HK-2 (cell line): Measurements from ENCODE around the gene PTPRR.
"Not testable (repeated sequence)": the region's sequence is repeated elsewhere in the genome, so short reads cannot be mapped to it uniquely, and the experiment has no call there.

ENCODE experiments used
- DNase-seq: peaks from one replicate; pipeline ENCODE4 v3.0.0-alpha.2; 2018; ENCODE audit not compliant: unreplicated experiment

Gene PTPRR

DNA sequence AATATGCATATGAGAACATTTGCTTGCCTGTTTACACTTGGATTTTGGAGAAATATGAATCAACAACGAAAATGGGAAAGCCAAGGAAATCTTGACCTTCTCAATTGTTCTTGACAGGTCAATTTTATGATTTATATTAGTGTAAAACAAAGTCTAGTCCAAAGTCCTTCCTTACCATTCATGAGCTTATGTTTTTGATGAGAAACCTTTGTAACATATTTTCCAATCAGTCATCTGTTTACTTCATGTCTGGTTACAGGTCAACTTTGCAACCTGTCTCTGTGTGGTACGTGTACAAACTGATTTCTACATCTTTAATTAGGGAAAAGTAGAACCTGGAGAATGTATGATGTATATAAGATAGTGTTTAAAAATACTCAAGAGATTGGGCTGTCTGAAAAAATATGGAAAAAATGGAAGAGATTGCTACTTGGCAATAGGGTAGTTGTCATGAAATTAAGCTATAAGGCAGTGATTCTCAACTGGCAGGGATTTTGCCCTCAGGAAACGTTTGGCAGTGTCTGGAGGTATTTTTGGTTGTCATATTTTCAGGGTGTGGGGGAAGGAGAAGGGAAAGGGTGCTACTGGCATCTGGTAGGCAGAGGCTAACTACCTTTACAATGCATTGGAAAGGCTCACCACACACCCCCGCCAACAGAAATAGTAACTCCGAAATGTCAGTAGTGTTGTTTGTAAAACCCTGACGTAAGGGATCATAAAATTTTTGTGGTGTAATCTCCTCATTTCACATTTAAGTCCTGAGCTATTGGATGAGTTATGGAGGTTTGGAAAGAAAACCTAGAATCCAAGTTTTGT, 172.9 kb downstream of the PTPRR start:
- no peak for DNase-seq

DNA sequence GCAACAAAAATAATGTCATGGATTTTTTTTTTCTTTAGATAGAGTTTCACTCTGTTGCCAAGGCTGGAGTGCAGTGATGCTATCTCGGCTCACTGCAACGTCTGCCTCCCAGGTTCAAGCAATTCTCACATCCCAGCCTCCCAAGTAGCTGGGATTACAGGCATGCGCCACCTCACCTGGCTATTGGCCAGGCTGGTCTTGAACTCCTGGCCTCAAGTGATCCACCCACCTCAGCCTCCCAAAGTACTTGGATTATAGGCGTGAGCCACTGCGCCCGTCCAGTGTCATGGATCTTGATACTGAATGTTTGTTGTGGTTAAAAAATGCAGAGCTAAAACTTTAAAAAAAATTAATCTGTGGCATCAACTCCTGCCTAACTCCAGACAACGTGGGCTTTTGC, 175.5 kb downstream of the PTPRR start:
- no peak for DNase-seq

DNA sequence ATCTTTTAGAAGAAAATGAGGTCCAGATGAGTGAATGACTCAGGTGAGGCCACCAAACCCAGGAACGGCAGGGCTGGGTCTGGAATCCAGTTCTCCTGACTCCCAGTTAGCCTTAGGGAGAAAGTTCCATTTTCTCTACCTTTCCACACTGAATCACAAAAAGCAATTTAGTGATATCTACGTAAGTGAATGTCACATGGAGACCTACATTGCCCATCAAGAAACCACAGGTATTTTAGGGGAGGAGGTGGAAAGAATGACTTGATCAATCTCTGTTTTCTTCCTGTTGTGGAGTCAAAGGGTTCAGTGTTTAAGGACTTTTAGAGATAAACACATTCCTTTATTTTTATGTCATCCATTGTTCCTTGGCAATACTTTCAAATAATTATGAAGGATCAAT, 176.4 kb downstream of the PTPRR start:
- DNase-seq, result no peak

DNA sequence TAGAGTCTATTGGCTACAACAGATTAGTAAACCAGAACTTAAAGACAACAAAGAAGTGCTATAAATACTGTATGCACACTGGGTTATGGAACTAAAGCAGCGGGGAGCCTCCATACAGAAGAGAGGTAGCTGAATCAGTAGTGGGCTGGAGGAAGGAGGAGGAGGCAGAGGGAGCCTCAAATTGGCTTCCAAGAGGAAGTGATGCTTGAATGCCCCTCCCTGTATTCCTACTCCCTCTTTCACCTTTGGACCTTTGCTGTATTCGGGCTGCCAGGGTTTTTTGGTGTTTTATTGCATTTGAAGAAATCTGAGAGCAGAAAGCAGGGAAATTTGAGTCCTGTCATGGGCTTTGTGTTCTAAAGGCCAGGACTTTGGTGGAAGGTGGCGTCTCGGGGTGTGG, 179.3 kb downstream of the PTPRR start:
- DNase-seq, result no peak

DNA sequence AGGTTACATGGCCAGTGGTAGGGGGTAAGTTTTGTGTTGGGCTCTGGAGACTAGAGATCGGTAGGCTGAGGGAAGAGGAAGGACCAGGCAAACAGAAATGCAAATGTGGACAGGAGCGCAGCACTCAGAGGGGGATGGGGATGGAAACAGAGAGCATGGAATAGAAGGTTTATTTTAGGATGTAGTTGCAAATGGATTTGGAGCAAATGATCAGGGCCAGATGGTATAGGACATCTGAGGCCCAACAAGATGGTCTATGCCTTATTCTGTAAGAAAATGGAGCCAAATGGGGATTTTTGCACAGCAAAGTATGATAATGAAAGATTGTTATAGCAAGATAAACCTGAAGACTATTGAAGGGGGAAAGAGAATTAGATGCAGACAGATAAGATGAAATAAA, 180.8 kb downstream of the PTPRR start:
- DNase-seq, result no peak

DNA sequence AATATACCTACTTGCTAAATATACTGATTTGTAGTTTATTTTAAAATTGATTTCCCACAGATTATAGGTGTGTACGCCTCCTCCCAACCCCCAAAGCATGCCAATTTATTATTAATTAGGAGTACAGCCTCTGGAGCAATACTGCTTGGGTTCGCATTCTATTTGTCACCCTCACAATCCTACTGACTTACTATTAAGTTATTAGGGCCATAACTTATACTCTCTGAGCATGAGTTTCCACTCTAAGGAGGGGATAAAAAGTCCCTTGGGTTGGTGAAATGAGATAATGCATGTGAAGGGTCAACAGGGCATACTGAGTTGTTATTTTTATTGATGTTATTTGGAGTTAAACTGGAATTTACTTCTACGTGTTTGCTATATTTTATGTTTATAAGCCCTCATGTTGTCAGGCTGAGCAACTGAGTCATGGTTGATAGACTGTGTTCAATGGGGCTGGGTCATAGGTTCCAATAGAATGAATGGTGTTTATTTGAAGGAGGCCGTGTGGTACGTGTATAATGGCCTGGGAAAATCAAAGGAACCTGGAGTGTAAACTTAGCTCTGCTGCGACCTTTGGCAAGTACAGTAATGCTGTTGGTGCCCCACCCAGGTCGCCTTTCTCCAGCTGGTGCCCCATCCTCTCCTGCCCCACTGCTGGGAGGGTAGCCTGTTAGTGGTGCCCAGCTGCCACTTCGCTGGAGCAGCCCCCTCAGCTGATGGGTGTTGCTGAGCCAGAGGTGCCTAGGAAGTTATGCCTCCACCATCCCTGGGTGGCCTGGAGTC, 184.0 kb downstream of the PTPRR start:
- DNase-seq, result no peak

DNA sequence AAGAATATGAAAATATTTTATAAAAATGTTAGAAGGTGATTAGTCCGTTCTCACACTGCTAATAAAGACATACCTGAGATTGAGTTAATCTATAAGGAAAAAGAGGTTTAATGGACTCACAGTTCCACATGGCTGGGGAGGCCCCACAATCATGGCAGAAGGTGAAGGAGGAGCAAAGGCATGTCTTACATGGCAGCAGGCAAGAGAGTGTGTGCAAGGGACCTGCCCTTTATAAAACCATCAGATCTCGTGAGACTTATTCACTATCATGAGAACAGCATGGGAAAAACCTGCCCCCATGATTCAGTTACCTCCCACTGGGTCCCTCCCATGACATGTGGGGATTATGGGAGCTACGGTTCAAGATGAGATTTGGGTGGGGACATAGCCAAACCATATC, 185.3 kb downstream of the PTPRR start:
- not testable (repeated sequence) for DNase-seq

DNA sequence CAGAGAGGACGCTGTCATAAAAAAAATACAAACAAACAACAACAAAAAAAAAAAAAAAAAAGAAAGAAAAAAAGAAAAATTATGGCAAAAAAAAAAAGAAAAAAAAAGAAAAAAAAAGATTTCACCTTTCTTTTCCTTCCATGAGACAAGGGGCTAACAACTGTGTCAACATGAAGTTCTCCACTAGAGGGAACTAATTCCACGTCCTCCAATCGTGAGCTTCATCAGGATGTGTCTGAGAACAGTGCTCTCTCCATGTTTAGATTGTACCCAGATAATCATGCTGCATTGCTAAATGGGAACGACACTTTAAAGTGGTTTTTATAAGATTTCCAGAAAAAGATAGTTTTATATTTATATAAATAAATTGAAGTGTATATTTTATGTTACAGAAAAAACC, 187.2 kb downstream of the PTPRR start:
- peak; percentile 3 for DNase-seq

DNA sequence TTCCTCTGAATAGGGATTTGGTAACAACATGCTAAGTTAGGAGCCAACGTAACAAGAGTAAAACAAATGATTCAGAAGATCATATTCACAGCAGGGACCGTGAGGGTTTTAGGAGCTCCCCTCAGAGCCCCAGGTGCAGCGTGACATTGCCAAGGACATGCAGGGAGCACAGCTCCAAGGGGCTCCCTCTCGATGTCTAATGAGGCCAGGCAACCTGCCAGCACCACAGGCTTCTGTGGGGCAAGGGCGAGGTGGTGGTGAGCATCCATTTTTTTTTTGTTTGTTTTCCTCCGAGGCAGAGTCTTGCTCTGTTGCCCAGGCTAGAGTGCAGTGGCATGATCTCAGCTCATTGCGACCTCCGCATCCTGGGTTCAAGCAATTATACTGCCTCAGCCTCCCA, 188.3 kb downstream of the PTPRR start:
- DNase-seq, result no peak

DNA sequence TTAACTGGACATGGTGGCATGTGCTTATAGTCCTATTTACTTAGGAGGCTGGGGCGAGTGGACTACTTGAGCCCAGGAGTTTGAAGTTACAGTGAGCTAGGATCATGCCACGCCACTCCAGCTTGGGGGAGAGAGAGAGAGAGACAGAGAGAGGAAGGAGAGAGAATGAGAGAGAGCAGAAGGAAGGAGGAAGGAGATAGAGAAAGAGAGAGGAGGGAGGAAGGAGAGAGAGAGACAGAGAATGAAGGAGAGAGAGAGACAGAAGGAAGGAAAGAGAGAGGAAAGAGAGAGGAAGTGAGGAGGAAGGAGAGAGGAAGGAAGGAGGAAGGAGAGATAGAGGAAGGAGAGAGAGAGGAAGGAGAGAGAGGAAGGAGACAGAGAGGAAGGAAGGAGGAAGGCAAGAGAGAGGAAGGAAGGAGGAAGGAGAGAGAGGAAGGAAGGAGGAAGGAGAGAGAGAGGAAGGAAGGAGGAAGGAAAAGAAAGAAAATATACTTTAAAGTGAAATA, 189.8 kb downstream of the PTPRR start:
- no peak for DNase-seq

DNA sequence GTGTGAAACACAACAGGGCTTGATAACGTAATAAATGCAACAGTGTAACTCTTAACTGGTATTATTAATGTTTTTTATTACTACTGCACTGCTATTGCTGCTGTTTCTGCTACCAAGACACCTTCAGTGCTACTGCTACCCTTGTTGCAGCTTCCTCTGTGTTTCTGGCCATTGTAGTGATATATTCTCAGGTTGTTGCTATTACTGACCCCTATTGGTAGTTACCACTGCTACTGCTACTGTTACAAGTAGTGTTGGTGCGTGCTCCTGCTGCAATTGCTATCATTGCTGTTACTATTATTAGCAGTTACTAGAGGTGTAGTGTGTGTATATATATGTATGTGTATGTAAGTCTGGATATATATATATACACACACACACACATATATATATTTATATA, 196.1 kb downstream of the PTPRR start:
- no peak for DNase-seq

DNA sequence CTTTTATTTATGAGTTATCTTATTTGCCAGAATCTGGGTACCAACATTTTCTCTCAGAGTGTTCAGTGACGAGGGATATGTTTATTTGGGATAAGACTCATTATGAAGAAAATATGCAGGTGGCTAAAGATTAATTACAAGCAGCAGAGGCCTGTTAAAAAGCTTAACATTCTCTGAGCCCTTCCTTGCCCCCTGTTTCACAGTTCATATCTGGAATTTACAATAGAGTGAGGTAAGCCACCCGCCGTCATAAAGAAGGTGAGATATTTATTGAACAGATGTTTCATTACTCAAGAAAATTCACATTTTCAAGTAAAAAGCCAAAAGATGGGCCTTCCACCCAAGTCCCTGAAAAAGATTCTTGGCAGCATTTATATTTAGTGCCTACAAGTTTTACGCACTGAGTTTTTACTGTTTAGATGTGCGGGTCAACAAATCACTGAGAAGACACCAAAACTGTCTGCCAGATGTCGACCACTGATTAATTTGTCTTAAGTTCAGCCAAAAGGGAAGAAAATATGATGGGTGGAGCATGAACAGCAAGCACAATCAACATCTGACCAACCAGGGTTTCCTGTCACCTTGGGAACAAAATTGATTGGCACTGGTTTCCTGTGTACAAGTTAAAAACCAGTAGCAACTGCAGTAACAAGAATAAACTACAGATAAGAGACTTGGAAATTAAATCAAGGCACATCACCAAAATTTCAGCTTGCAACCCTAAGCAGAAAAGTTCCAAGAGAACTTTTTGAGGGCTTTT, 197.8 kb downstream of the PTPRR start:
- DNase-seq, result no peak

DNA sequence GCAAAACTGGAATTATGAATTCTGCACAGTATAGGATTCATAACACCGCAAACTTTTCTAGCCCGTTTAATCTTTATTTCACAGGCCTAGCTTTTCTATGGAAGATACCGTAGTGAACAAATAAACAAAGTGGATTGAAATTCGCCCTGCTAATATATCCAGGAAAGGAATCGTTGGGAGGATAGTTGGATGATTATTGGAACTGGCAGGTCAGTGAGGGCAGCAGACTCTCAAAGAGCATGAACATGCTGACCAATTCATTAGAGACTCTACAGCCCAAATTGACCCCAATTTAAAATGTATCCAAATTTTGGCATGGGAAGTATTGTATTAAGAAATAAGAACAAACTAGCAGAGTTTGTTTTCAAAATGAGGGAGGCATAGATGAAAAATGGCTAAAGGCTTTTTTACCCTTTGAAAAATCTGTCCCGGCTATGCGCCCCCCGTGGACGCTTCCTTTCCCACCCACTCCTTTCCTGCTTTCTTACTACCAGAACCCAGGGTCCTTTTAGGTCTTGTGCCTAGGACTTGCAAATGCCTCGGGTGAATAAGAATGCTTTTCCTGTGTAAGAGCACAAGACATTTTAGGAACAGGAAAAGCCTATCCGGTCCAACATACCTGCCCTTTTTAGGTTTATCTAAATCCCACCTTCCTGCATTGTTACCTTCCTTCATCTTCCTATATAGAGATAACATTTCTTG, 198.7 kb downstream of the PTPRR start:
- no peak for DNase-seq

DNA sequence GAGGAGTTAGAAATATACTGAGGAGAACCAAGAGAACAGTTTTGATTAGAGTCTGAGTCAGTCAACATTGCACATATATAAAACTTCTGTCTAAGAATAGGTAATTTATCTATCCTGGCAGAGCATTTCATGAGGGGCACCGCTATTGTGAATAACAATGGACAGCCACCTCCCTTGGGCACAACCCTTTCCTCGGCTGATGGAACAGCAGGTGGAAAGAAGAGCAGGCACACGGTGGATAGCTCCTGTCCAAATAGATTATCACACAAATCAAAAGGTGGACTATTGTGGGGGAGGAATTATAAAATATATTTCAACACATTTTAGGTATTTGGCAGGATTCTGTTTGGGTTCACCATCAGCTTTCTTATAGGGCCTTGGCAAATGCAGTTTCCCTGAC, 199.3 kb downstream of the PTPRR start:
- no peak for DNase-seq

DNA sequence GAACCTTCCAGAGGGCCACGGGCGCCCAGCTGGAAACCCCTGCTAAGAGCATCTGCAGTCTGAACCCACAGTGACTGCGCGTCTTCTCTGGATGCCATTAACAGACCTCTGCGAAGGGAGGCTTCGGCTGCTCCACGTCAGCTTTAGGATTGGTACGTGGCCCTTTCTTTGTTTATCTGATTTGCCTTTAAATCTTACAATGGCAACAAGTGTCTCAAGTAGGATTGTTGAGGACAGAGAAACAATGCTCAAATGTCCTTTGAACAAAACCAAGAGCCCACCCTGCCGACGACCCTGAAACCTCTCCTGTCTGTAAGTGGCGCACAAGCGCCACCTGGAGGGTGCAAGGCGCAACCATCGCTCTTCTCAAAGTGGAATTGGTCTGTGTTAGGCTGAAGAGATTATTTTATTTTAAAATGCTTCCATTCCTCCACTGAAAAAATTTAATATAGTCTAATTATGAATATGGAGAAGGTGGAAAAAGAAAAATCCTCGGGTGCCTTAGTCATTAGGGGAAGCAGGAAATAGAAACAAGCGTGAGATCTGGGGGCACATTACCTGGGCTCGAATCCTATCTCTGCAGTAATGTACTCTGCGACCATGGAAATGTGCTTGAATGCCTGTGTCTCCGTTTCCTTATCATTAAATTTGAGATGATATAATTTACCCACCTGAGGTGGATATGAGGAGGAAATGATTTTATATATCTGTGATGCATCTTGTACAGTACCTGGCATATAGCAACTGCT, 200.7 kb downstream of the PTPRR start:
- peak; percentile 2 for DNase-seq

DNA sequence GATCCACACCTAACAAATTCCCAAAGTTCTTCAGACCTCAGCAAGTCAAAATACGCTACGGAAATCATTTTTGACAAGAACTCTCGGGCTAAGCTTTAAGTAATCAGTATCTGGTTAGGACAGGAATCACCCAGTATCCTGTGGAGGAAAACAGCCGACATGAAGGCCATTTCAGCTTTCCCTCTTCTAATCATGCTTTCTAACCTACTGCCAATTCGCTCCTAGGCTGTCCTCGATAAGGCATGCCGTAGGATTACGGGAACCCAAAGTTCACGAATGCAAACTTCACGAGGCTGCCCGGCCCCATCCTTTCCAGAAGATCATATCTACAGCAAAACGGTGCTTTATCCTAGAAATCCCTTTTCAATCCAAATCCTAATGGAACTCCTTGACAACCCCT, 201.5 kb downstream of the PTPRR start:
- DNase-seq, result no peak

DNA sequence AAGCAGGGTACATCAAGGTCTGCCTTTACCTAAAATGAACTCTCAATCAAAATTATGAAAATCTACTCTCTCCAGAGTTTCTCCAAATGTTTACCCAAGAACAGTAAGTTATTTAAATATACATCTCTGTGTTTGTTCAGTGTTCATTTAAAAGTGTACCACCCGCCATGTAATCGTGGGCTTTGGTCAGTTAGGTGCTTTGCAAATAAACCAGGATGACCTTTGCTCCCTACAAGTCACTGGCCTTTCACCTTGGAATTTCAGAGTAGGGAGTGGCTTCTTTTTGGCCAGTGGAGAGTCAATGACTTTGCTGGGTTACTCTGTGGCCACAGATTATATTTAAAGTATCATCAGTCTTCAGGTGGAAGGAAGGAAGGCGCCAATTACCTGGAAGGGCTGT, 208.7 kb downstream of the PTPRR start:
- DNase-seq, result no peak

DNA sequence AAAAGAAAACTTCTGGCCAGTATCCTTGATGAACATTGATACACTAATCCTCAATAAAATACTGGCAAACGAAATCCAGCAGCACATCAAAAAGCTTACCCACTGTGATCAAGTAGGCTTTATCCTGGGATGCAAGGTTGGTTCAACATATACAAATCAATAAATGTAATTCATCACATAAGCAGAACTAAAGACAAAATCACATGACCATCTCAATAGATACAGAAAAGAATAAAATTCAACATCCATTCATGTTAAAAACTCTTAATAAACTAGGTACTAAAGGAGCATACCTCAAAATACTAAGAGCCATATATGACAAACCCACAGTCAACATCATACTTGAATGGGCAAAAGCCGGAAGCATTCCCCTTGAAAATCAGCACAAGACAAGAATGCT, 211.5 kb downstream of the PTPRR start:
- DNase-seq, result no peak

DNA sequence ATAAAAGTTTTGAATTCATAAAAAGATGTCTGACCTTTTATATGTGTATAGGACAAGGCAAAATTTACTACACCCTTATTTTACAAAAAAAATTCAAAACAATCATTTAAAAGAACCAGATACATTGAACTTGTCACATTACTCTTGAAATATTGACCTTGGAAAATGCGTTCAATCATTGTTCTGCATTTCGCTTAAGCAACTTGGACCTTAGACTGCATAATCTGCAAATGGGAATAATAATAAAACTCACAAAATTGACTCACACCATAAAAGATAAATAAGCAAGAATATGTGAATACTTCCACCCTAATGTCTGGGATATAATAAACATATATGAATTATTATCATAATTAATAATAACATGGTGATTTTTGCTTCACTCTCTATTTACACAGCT, 213.9 kb downstream of the PTPRR start:
- DNase-seq, result no peak

DNA sequence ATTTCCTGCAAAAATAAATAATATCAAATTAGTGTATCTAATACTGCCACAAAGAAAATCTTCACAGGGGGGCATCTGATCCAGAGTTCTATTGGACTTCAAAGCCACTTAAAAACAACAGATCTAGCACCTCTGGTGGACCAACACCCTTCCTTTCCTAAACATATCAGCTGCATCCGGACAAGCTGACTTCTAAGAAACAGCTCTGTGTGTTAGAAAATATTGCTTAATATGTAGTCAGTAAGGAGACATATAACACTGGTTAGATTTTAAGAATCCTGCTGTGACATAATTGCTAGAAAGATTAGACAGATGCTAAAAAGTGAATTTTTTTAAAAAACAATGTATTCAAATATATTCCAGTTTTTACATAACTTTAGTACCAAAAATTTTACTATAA, 222.2 kb downstream of the PTPRR start:
- no peak for DNase-seq
